Transverse colon (tissue), 3 donors: Measurements from ENCODE around the gene EARS2.

Experiments
- CTCF ChIP-seq, 5 experiments: fragments of 200-600 bp in 3 of 5; fragments of 450-650 bp in 2 of 5; sonication (generic) in 3 of 5; IDR thresholded peaks; 1 replicate in 2 of 5; 2 replicates in 3 of 5; pipeline ENCODE4 v1.5.1; 2016 to 2017; ENCODE audit warnings: antibody characterized with exemption in 5 of 5, inconsistent platforms in 3 of 5, mild to moderate bottlenecking in 2 of 5, moderate library complexity in 1 of 5
- POLR2A ChIP-seq: fragments of 450-650 bp; IDR thresholded peaks from one replicate; pipeline ENCODE4 v1.6.1; 2016; ENCODE audit warnings: antibody characterized with exemption, mild to moderate bottlenecking, moderate library complexity

GRCh38 chr16:23511731-23512130, 45.4 kb downstream of the EARS2 start:
- no peak for TF ChIP-seq POLR2A
- TF ChIP-seq CTCF (IDR thresholded peaks at IDR 0.05) = no peak
